NCI-H82 (cell line): ENCODE results near the gene AURKA.
A peak's percentile ranks its signal among the peaks of the same experiment; 100 is the strongest.
"Not testable (repeated sequence)": the region's sequence is repeated elsewhere in the genome, so short reads cannot be mapped to it uniquely, and the experiment has no call there.

Source experiments
- DNase-seq: peaks from one replicate; lab custom pipeline; 2025; lab: John Stamatoyannopoulos, UW

AURKA gene

GRCh38 chr20:56390396-56390795 is 1.6 kb downstream of the AURKA start:
- DNase-seq, result not testable (repeated sequence)

- DNase-seq, result no peak
Measured at GRCh38 chr20:56389807-56390206, 2.2 kb downstream of the AURKA start.

GRCh38 chr20:56388882-56389281 is 3.1 kb downstream of the AURKA start:
- DNase-seq, result no peak

- DNase-seq, result no peak
Measured at GRCh38 chr20:56386219-56386618, 5.8 kb downstream of the AURKA start.

GRCh38 chr20:56385130-56385529 is 6.9 kb downstream of the AURKA start:
- DNase-seq, result no peak

GRCh38 chr20:56383334-56383733 is 8.7 kb downstream of the AURKA start:
- DNase-seq, result no peak

- DNase-seq, result no peak
Measured at GRCh38 chr20:56382696-56383095, 9.3 kb downstream of the AURKA start.

GRCh38 chr20:56381501-56381900 is 10.5 kb downstream of the AURKA start:
- DNase-seq, result no peak

- no peak for DNase-seq
Measured at GRCh38 chr20:56380375-56380774, 11.6 kb downstream of the AURKA start.

GRCh38 chr20:56378386-56378785 is 13.6 kb downstream of the AURKA start:
- DNase-seq, result no peak

GRCh38 chr20:56376331-56376730 is 15.7 kb downstream of the AURKA start:
- no peak for DNase-seq

GRCh38 chr20:56373942-56374341 is 18.1 kb downstream of the AURKA start:
- DNase-seq, result no peak

GRCh38 chr20:56372850-56373249 is 19.2 kb downstream of the AURKA start:
- DNase-seq, result no peak

GRCh38 chr20:56371977-56372376 is 20.0 kb downstream of the AURKA start:
- no peak for DNase-seq

- DNase-seq, result no peak
Measured at GRCh38 chr20:56369179-56369578, 22.8 kb downstream of the AURKA start.

GRCh38 chr20:56368351-56369134 is 23.5 kb downstream of the AURKA start:
- no peak for DNase-seq

- no peak for DNase-seq
Measured at GRCh38 chr20:56363491-56363890, 28.5 kb downstream of the AURKA start.

GRCh38 chr20:56362833-56363413 is 29.1 kb downstream of the AURKA start:
- DNase-seq, result peak; percentile 56

GRCh38 chr20:56361900-56362299 is 30.1 kb downstream of the AURKA start:
- DNase-seq, result no peak

- no peak for DNase-seq
Measured at GRCh38 chr20:56360908-56361205, 31.2 kb downstream of the AURKA start.

- DNase-seq, result no peak
Measured at GRCh38 chr20:56360133-56360907, 31.7 kb downstream of the AURKA start.

GRCh38 chr20:56359212-56360132 is 32.5 kb downstream of the AURKA start:
- peak; percentile 61 for DNase-seq
